ENCODE results near the gene DCAF12. TPM values are rescaled to one million over a fixed set of nuclear protein-coding genes. Genes with fewer than 3 reads are reported as not detected.

DCAF12 gene
- polyA plus RNA-seq, 1 donor from 2014 or later = 37.7 TPM

- H3K9ac ChIP-seq (ENCODE audit: low read length) = no peak overlapping the region
- TF ChIP-seq SMC3 (conservative IDR thresholded peaks at IDR 0.05; ENCODE audit: poor library complexity) = no peak
- no peak for TF ChIP-seq MXI1 (conservative IDR thresholded peaks at IDR 0.05; ENCODE audit: poor library complexity, severe bottlenecking)
- TF ChIP-seq EZH2 (IDR thresholded peaks at IDR 0.05; ENCODE audit: borderline replicate concordance, insufficient read depth, low read length, poor library complexity, severe bottlenecking) = no peak
- H3K27ac ChIP-seq (ENCODE audit: low read length) = no peak overlapping the region
Measured at GRCh38 chr9:34085581-34086500, 40.7 kb downstream of the DCAF12 start.

GRCh38 chr9:34084562-34084961, 41.9 kb downstream of the DCAF12 start:
- TF ChIP-seq REST (IDR thresholded peaks at IDR 0.05; ENCODE audit: borderline replicate concordance) = no peak
- Histone ChIP-seq H3K4me3 (ENCODE audit: low read length) (no peak overlapping the region), H3K27ac (ENCODE audit: low read length) (no peak overlapping the region), H3K9me2 (ENCODE audit: insufficient read depth, low read length) (no peaks in the 10 kb centered on the region), H4K20me1 (ENCODE audit: insufficient read depth) (no peaks in the 10 kb centered on the region), H3K9me3 (ENCODE audit: low read length) (no peaks in the 10 kb centered on the region), H3K36me3 (ENCODE audit: insufficient read depth, low read length) (no peaks in the 10 kb centered on the region), H3K9ac (ENCODE audit: low read length) (no peak overlapping the region), H3K4me2 (ENCODE audit: low read length) (no peak overlapping the region), H3F3A (ENCODE audit: insufficient read depth, low read length, poor library complexity, severe bottlenecking) (no peaks in the 10 kb centered on the region), H3K27me3 (ENCODE audit: insufficient read depth, low read depth, low read length) (no peaks in the 10 kb centered on the region), H3K79me2 (replicated peaks; ENCODE audit: insufficient read depth, low read length) (no peaks in the 10 kb centered on the region), H2AFZ (ENCODE audit: low read depth, low read length) (no peak overlapping the region)

More at GRCh38 chr9:34085581-34086500, 40.7 kb downstream of the DCAF12 start:
- Histone ChIP-seq H2AFZ (ENCODE audit: low read depth, low read length) (no peak overlapping the region), H3F3A (ENCODE audit: insufficient read depth, low read length, poor library complexity, severe bottlenecking) (no peaks in the 10 kb centered on the region), H3K27me3 (ENCODE audit: insufficient read depth, low read depth, low read length) (no peaks in the 10 kb centered on the region), H3K9me3 (ENCODE audit: low read length) (no peaks in the 10 kb centered on the region), H4K20me1 (ENCODE audit: insufficient read depth) (no peaks in the 10 kb centered on the region), H3K36me3 (ENCODE audit: insufficient read depth, low read length) (no peaks in the 10 kb centered on the region), H3K4me2 (ENCODE audit: low read length) (no peak overlapping the region), H3K79me2 (replicated peaks; ENCODE audit: insufficient read depth, low read length) (no peaks in the 10 kb centered on the region), H3K4me3 (ENCODE audit: low read length) (no peak overlapping the region), H3K9me2 (ENCODE audit: insufficient read depth, low read length) (no peaks in the 10 kb centered on the region)

GRCh38 chr9:34079181-34079580, 47.3 kb downstream of the DCAF12 start:
- H3F3A ChIP-seq (ENCODE audit: insufficient read depth, low read length, poor library complexity, severe bottlenecking) = no peaks in the 10 kb centered on the region
- no peak overlapping the region for H2AFZ ChIP-seq (ENCODE audit: low read depth, low read length)
- no peak overlapping the region for H3K27ac ChIP-seq (ENCODE audit: low read length)
- no peak overlapping the region for H3K4me3 ChIP-seq (ENCODE audit: low read length)
- H3K9me2 ChIP-seq (ENCODE audit: insufficient read depth, low read length) = no peaks in the 10 kb centered on the region
- H3K36me3 ChIP-seq (ENCODE audit: insufficient read depth, low read length) = no peaks in the 10 kb centered on the region
- no peaks in the 10 kb centered on the region for H3K27me3 ChIP-seq (ENCODE audit: insufficient read depth, low read depth, low read length)
- H3K9me3 ChIP-seq (ENCODE audit: low read length) = no peaks in the 10 kb centered on the region
- TF ChIP-seq EZH2 (IDR thresholded peaks at IDR 0.05; ENCODE audit: borderline replicate concordance, insufficient read depth, low read length, poor library complexity, severe bottlenecking) = no peak
- H3K79me2 ChIP-seq (replicated peaks; ENCODE audit: insufficient read depth, low read length) = no peaks in the 10 kb centered on the region
- no peak overlapping the region for H3K9ac ChIP-seq (ENCODE audit: low read length)
- H3K4me2 ChIP-seq (ENCODE audit: low read length) = no peak overlapping the region
- H4K20me1 ChIP-seq (ENCODE audit: insufficient read depth) = no peaks in the 10 kb centered on the region

Measured in neural cell (in vitro differentiated cells).